Astrocyte (in vitro differentiated cells and primary cell): ENCODE results near the gene PLEKHG4B. TPM values are rescaled to one million over a fixed set of nuclear protein-coding genes. Genes with fewer than 3 reads are reported as not detected.
A peak's percentile ranks its signal among the peaks of the same experiment; 100 is the strongest.

Experiments
- DNase-seq: peaks from one replicate; pipeline ENCODE4 v3.0.0-alpha.2; 2010; ENCODE audit warnings: low read depth
- FAIRE-seq: peaks from 2 replicates; lab custom pipeline; 2011; peaks lifted over from hg19 to GRCh38; lab: Jason Lieb, UNC
- H2AFZ ChIP-seq: 2 replicates; pipeline ENCODE4 v1.6.0; 2012; ENCODE audit warnings: low read depth, low read length, inconsistent platforms
- H3K27ac ChIP-seq: 2 replicates; pipeline ENCODE4 v1.5.1; 2011; ENCODE audit warnings: low read depth, low read length, inconsistent platforms
- H3K27me3 ChIP-seq: 2 replicates; pipeline ENCODE4 v1.6.0; 2011; ENCODE audit warnings: low read length, inconsistent platforms; ENCODE audit not compliant: insufficient read depth
- H3K36me3 ChIP-seq: 2 replicates; pipeline ENCODE4 v1.5.1; 2011; ENCODE audit warnings: low read length, inconsistent platforms; ENCODE audit not compliant: insufficient read depth
- H3K4me1 ChIP-seq: 2 replicates; pipeline ENCODE4 v1.5.1; 2011; ENCODE audit warnings: low read length, inconsistent platforms; ENCODE audit not compliant: insufficient read depth
- H3K4me2 ChIP-seq: 2 replicates; pipeline ENCODE4 v1.6.0; 2012; ENCODE audit warnings: low read length, inconsistent platforms
- H3K4me3 ChIP-seq: 2 replicates; pipeline ENCODE4 v1.5.1; 2011; ENCODE audit warnings: low read depth, mild to moderate bottlenecking, low read length, inconsistent platforms; ENCODE audit not compliant: insufficient read depth
- H3K79me2 ChIP-seq: 2 replicates; pipeline ENCODE4 v1.6.0; 2012; ENCODE audit warnings: mild to moderate bottlenecking, low read length, inconsistent platforms; ENCODE audit not compliant: insufficient read depth
- H3K9ac ChIP-seq: 2 replicates; pipeline ENCODE4 v1.6.0; 2012; ENCODE audit warnings: mild to moderate bottlenecking, low read length, inconsistent platforms
- H3K9me3 ChIP-seq: 2 replicates; pipeline ENCODE4 v1.5.1; 2012; ENCODE audit warnings: low read depth, mild to moderate bottlenecking, low read length, inconsistent platforms; ENCODE audit not compliant: insufficient read depth
- H4K20me1 ChIP-seq: 2 replicates; pipeline ENCODE4 v1.6.0; 2012; ENCODE audit warnings: low read length, inconsistent platforms; ENCODE audit not compliant: insufficient read depth
- H3K27ac Mint-ChIP-seq: one replicate; pipeline ENCODE4 v1.8.0; 2021; ENCODE audit warnings: mild to moderate bottlenecking, mixed read lengths; ENCODE audit not compliant: unreplicated experiment
- H3K27me3 Mint-ChIP-seq: one replicate; pipeline ENCODE4 v1.8.0; 2021; ENCODE audit warnings: low read depth, mixed read lengths; ENCODE audit not compliant: unreplicated experiment
- H3K36me3 Mint-ChIP-seq: one replicate; pipeline ENCODE4 v1.8.0; 2021; ENCODE audit warnings: low read depth, mixed read lengths; ENCODE audit not compliant: unreplicated experiment
- H3K4me1 Mint-ChIP-seq: one replicate; pipeline ENCODE4 v1.8.0; 2021; ENCODE audit warnings: low read depth, mixed read lengths; ENCODE audit not compliant: unreplicated experiment
- H3K4me3 Mint-ChIP-seq: one replicate; pipeline ENCODE4 v1.8.0; 2021; ENCODE audit warnings: mild to moderate bottlenecking, moderate library complexity, mixed read lengths; ENCODE audit not compliant: unreplicated experiment
- H3K9me3 Mint-ChIP-seq: one replicate; pipeline ENCODE4 v1.8.0; 2021; ENCODE audit warnings: mild to moderate bottlenecking, mixed read lengths; ENCODE audit not compliant: unreplicated experiment
- CTCF ChIP-seq: IDR thresholded peaks from 2 replicates; pipeline ENCODE4 v1.5.1; 2011; ENCODE audit warnings: low read depth, mild to moderate bottlenecking, inconsistent platforms, low read length, moderate library complexity; ENCODE audit not compliant: insufficient read depth
- EZH2 ChIP-seq: IDR thresholded peaks from 2 replicates; pipeline ENCODE4 v1.6.1; 2012; ENCODE audit warnings: mild to moderate bottlenecking, low read length, inconsistent platforms; ENCODE audit not compliant: insufficient read depth
- total RNA-seq: library from RNA; stranded (reverse); gene quantifications from 2 replicates; pipeline ENCODE4 v1.2.1, GENCODE V29; 2021

The PLEKHG4B gene
- total RNA-seq, 1 donor from 2014 or later, result 8.1 TPM

- Histone ChIP-seq H3K9ac (peak overlapping the region; percentile 63), H3K27ac (peak overlapping the region; percentile 63), H4K20me1 (no peaks in the 10 kb centered on the region), H3K4me1 (peaks cover 34% of the 10 kb centered on the region), H3K9me3 (no peaks in the 10 kb centered on the region), H3K27me3 (peaks cover 10% of the 10 kb centered on the region), H3K79me2 (no peaks in the 10 kb centered on the region), H3K36me3 (no peaks in the 10 kb centered on the region), H2AFZ (no peak overlapping the region), H3K4me3 (no peak overlapping the region), H3K4me2 (peak overlapping the region; percentile 46)
- no peaks in the 10 kb centered on the region for H3K9me3 Mint-ChIP-seq
- DNase-seq, result no peak
- H3K4me1 Mint-ChIP-seq, result peaks cover 30% of the 10 kb centered on the region
- H3K27me3 Mint-ChIP-seq, result peaks cover 67% of the 10 kb centered on the region
- no peak overlapping the region for H3K27ac Mint-ChIP-seq
- no peak overlapping the region for H3K4me3 Mint-ChIP-seq
- no peak for FAIRE-seq
- no peak for TF ChIP-seq EZH2
- TF ChIP-seq CTCF, result no peak
- peaks cover 2% of the 10 kb centered on the region for H3K36me3 Mint-ChIP-seq
Observed at GRCh38 chr5:78805-79149, 13.2 kb upstream of the PLEKHG4B start.

GRCh38 chr5:79263-79662 is 12.7 kb upstream of the PLEKHG4B start:
- H3K4me1 Mint-ChIP-seq, result peaks cover 30% of the 10 kb centered on the region
- no peak for FAIRE-seq

More at GRCh38 chr5:79263-79662, 12.7 kb upstream of the PLEKHG4B start:
- peaks cover 10% of the 10 kb centered on the region for H3K27me3 ChIP-seq
- H3K27me3 Mint-ChIP-seq, result peaks cover 62% of the 10 kb centered on the region
- no peaks in the 10 kb centered on the region for H3K36me3 ChIP-seq
- H3K27ac ChIP-seq, result no peak overlapping the region
- peaks cover 2% of the 10 kb centered on the region for H3K36me3 Mint-ChIP-seq
- no peak overlapping the region for H3K4me3 ChIP-seq
- H2AFZ ChIP-seq, result no peak overlapping the region
- H3K9ac ChIP-seq, result no peak overlapping the region
- no peaks in the 10 kb centered on the region for H3K9me3 Mint-ChIP-seq
- H3K4me3 Mint-ChIP-seq, result no peak overlapping the region
- H3K4me1 ChIP-seq, result peaks cover 34% of the 10 kb centered on the region
- no peak for DNase-seq
- H4K20me1 ChIP-seq, result no peaks in the 10 kb centered on the region
- no peaks in the 10 kb centered on the region for H3K9me3 ChIP-seq
- no peak overlapping the region for H3K4me2 ChIP-seq
- H3K79me2 ChIP-seq, result no peaks in the 10 kb centered on the region
- TF ChIP-seq CTCF, result no peak
- TF ChIP-seq EZH2, result no peak
- no peak overlapping the region for H3K27ac Mint-ChIP-seq
